Hepatocyte (in vitro differentiated cells): ENCODE data around the gene TBX18. TPM values are rescaled to one million over a fixed set of nuclear protein-coding genes. Genes with fewer than 3 reads are reported as not detected.

Experiments used
- DNase-seq: peaks from one replicate; pipeline ENCODE4 v3.0.0-alpha.2; 2016; ENCODE audit warnings: low spot score
- H2AFZ ChIP-seq: fragments of 200-600 bp; sonication (generic); 2 replicates; pipeline ENCODE4 v1.6.0; 2016; ENCODE audit warnings: antibody characterized with exemption, mild to moderate bottlenecking
- H3K27ac ChIP-seq: fragments of 200-600 bp; sonication (generic); 2 replicates; pipeline ENCODE4 v1.5.1; 2016; ENCODE audit warnings: mild to moderate bottlenecking
- H3K27me3 ChIP-seq: fragments of 200-600 bp; sonication (generic); 2 replicates; pipeline ENCODE4 v1.6.1; 2016
- H3K36me3 ChIP-seq: fragments of 200-600 bp; sonication (generic); replicated peaks from 2 replicates; pipeline ENCODE4 v1.5.1; 2016; ENCODE audit warnings: low read depth; ENCODE audit not compliant: insufficient read depth
- H3K4me1 ChIP-seq: fragments of 200-600 bp; sonication (generic); 2 replicates; pipeline ENCODE4 v1.5.1; 2016; ENCODE audit warnings: mild to moderate bottlenecking, moderate library complexity; ENCODE audit not compliant: insufficient read depth
- H3K4me2 ChIP-seq: fragments of 200-600 bp; sonication (generic); 2 replicates; pipeline ENCODE4 v1.6.0; 2016
- H3K4me3 ChIP-seq: fragments of 200-600 bp; sonication (generic); 2 replicates; pipeline ENCODE4 v1.5.1; 2016; ENCODE audit warnings: mild to moderate bottlenecking
- H3K79me2 ChIP-seq: fragments of 200-600 bp; sonication (generic); 2 replicates; pipeline ENCODE4 v1.6.0; 2017; ENCODE audit warnings: mild to moderate bottlenecking
- H3K9me2 ChIP-seq: fragments of 200-600 bp; sonication (generic); replicated peaks from 2 replicates; pipeline ENCODE4 v1.6.0; 2017; ENCODE audit warnings: mild to moderate bottlenecking; ENCODE audit not compliant: insufficient read depth
- H3K9me3 ChIP-seq: fragments of 200-600 bp; sonication (generic); 2 replicates; pipeline ENCODE4 v1.5.1; 2016; ENCODE audit warnings: low read depth, mild to moderate bottlenecking
- H4K20me1 ChIP-seq: fragments of 200-600 bp; sonication (generic); 2 replicates; pipeline ENCODE4 v1.6.0; 2016; ENCODE audit warnings: mild to moderate bottlenecking; ENCODE audit not compliant: insufficient read depth, poor library complexity, severe bottlenecking
- CTCF ChIP-seq: fragments of 200-600 bp; sonication (generic); IDR thresholded peaks from 2 replicates; pipeline ENCODE4 v1.5.1; 2016; ENCODE audit warnings: antibody characterized with exemption, mild to moderate bottlenecking; ENCODE audit not compliant: poor library complexity
- EZH2 ChIP-seq: fragments of 200-600 bp; sonication (generic); IDR thresholded peaks from 2 replicates; pipeline ENCODE4 v1.6.1; 2016; ENCODE audit warnings: antibody characterized with exemption, mild to moderate bottlenecking, borderline replicate concordance
- EZH2phosphoT487 ChIP-seq: fragments of 200-600 bp; sonication (generic); IDR thresholded peaks from one replicate; pipeline ENCODE4 v1.6.1; 2018; ENCODE audit warnings: antibody characterized with exemption, mild to moderate bottlenecking, low read depth, moderate library complexity; ENCODE audit not compliant: unreplicated experiment, severe bottlenecking
- WGBS: methylation state at CpG from one replicate; pipeline ENCODE4 v1.1.6; 2016; ENCODE audit warnings: low lambda C conversion rate; ENCODE audit errors: missing lambda C conversion rate; 5-methylcytosine and 5-hydroxymethylcytosine counted together
- polyA plus RNA-seq: library from polyadenylated mRNA; unstranded; fragments of >200 nt; fragmentation: Nextera tagmentation; extraction: Ambion mirVana; gene quantifications from 2 replicates; pipeline ENCODE4 v1.2.1, GENCODE V29; 2016
- total RNA-seq: library from RNA; depleted of rRNA; stranded (reverse); fragments of >200 nt; gene quantifications from 2 replicates; pipeline ENCODE4 v1.2.3, GENCODE V29; 2014

The TBX18 gene
- total and polyA plus RNA-seq, 2 experiments from 2014 or later = 0.37 to 1.3 TPM

- Histone ChIP-seq H3K27ac (no peak overlapping the region), H2AFZ (peak overlapping the region; percentile 31), H3K79me2 (no peaks in the 10 kb centered on the region), H3K4me1 (peaks cover 4% of the 10 kb centered on the region), H3K4me3 (no peak overlapping the region), H3K36me3 (no peaks in the 10 kb centered on the region), H3K9me3 (no peaks in the 10 kb centered on the region), H4K20me1 (no peaks in the 10 kb centered on the region), H3K4me2 (peak overlapping the region; percentile 89), H3K27me3 (peaks cover 82% of the 10 kb centered on the region), H3K9me2 (no peaks in the 10 kb centered on the region)
- TF ChIP-seq EZH2 (peak; percentile 23), CTCF (no peak)
- peak; percentile 39 for DNase-seq
- 12% methylated on average over 39 of the region's 40 CpGs for WGBS
Measured at GRCh38 chr6:84762220-84763002, 2.0 kb downstream of the TBX18 start.

- Histone ChIP-seq H3K4me1 (peaks cover 2% of the 10 kb centered on the region), H3K4me2 (no peak overlapping the region), H3K9me3 (no peaks in the 10 kb centered on the region), H3K9me2 (no peaks in the 10 kb centered on the region), H3K4me3 (no peak overlapping the region), H3K27ac (no peak overlapping the region), H3K36me3 (no peaks in the 10 kb centered on the region), H4K20me1 (no peaks in the 10 kb centered on the region), H3K79me2 (no peaks in the 10 kb centered on the region), H2AFZ (no peak overlapping the region), H3K27me3 (peaks cover 53% of the 10 kb centered on the region)
- no peak for TF ChIP-seq EZH2
- TF ChIP-seq CTCF = no peak
- no peak for TF ChIP-seq EZH2phosphoT487
- DNase-seq = no peak
Measured at GRCh38 chr6:84758486-84758885, 5.9 kb downstream of the TBX18 start.

- WGBS = 89% methylated on average over 6 of the region's 6 CpGs
- Histone ChIP-seq H3K9me2 (no peaks in the 10 kb centered on the region), H3K79me2 (no peaks in the 10 kb centered on the region), H3K4me3 (no peak overlapping the region), H3K4me1 (no peaks in the 10 kb centered on the region), H4K20me1 (no peaks in the 10 kb centered on the region), H3K9me3 (no peaks in the 10 kb centered on the region), H3K36me3 (no peaks in the 10 kb centered on the region), H3K27ac (no peak overlapping the region), H3K27me3 (peaks cover 37% of the 10 kb centered on the region), H2AFZ (no peak overlapping the region), H3K4me2 (no peak overlapping the region)
- DNase-seq = no peak
- TF ChIP-seq EZH2 (no peak), CTCF (no peak), EZH2phosphoT487 (no peak)
Measured at GRCh38 chr6:84756877-84757276, 7.5 kb downstream of the TBX18 start.
